HCT116 (cell line): Measurements from ENCODE around the gene MAMLD1. TPM values are rescaled to one million over a fixed set of nuclear protein-coding genes. Genes with fewer than 3 reads are reported as not detected.

Source experiments
- ATAC-seq: fragments of 200-7000 bp; cut with Tn5 transposase; 2 replicates; pipeline ENCODE4 v1.9.1; 2020; ENCODE audit warnings: mild to moderate bottlenecking, moderate library complexity
- Bru-seq: library from RNA; stranded (reverse); fragments of 400-500 nt; gene quantifications from one replicate; lab custom pipeline; 2021; lab: Mats Ljungman, UMichigan
- BruChase-seq, 2 experiments: library from RNA; stranded (reverse); fragments of 400-500 nt; gene quantifications; one replicate each; lab custom pipeline; 2021; lab: Mats Ljungman, UMichigan
- BruUV-seq: library from RNA; stranded (reverse); fragments of 400-500 nt; replicated peaks from 2 replicates; lab custom pipeline; 2021; lab: Mats Ljungman, UMichigan
- CTCF ChIA-PET: fragments of 300-600 bp; sonication (Branson Sonifier 250); formaldehyde crosslinking; loops from one replicate; lab custom pipeline; 2021; ENCODE audit warnings: antibody characterized with exemption; lab: Charles Lee
- POLR2A ChIA-PET: fragments of 300-600, 350-600 bp; sonication (Branson Sonifier 250); formaldehyde crosslinking; loops from one replicate; lab custom pipeline; 2021; ENCODE audit warnings: antibody characterized with exemption; lab: Charles Lee
- RAD21 ChIA-PET, 2 experiments: fragments of 300-600 bp; sonication (Branson Sonifier 250); formaldehyde crosslinking; loops; one replicate each; lab custom pipeline; 2023; ENCODE audit warnings: low total read pairs in 2 of 2; ENCODE audit not compliant: uncharacterized antibody in 2 of 2, unreplicated experiment in 2 of 2, low non-redundant PET in 1 of 2; lab: Charles Lee
- DNase-seq: peaks from one replicate; pipeline ENCODE4 v3.0.0-alpha.2; 2010; ENCODE audit warnings: low read depth, low spot score
- H2AFZ ChIP-seq: fragments of 200-600 bp; shearing (Covaris generic), sonication (generic); 2 replicates; pipeline ENCODE4 v1.6.1; 2017; ENCODE audit warnings: low read depth, mixed run types, mixed read lengths, antibody characterized with exemption, low read length; ENCODE audit not compliant: poor library complexity, severe bottlenecking
- H3K27ac ChIP-seq: 2 replicates; pipeline ENCODE4 v1.5.1; 2012; ENCODE audit warnings: low read depth, low read length
- H3K27me3 ChIP-seq: fragments of 200-600 bp; sonication (generic); 2 replicates; pipeline ENCODE4 v1.6.1; 2016; ENCODE audit warnings: mixed run types, low read length, mixed read lengths; ENCODE audit not compliant: insufficient read depth
- H3K36me3 ChIP-seq, 2 experiments: fragments of 200-500 bp in 1 of 2; fragments of 200-600 bp in 1 of 2; sonication (Bioruptor generic) in 1 of 2; sonication (generic) in 1 of 2; 2 replicates each; pipeline versions ENCODE4 v1.5.1 to v1.6.1; 2014 to 2016; ENCODE audit warnings: low read length in 2 of 2, inconsistent platforms in 1 of 2, mixed read lengths in 1 of 2, mixed run types in 1 of 2; ENCODE audit not compliant: insufficient read depth in 2 of 2, control insufficient read depth in 1 of 2
- H3K4me1 ChIP-seq, 2 experiments: fragments of 200-600 bp in 1 of 2; sonication (generic) in 1 of 2; 2 replicates each; pipeline versions ENCODE4 v1.5.1 to v1.6.1; 2012 to 2017; ENCODE audit warnings: low read length in 2 of 2, inconsistent platforms in 1 of 2, mild to moderate bottlenecking in 1 of 2, mixed read lengths in 1 of 2, mixed run types in 1 of 2, moderate library complexity in 1 of 2; ENCODE audit not compliant: insufficient read depth in 2 of 2, control insufficient read depth in 1 of 2
- H3K4me2 ChIP-seq: fragments of 200-600 bp; sonication (generic); 2 replicates; pipeline ENCODE4 v1.6.1; 2017; ENCODE audit warnings: mixed run types, low read length, mixed read lengths
- H3K4me3 ChIP-seq, 2 experiments: fragments of 200-600 bp in 1 of 2; sonication (generic) in 1 of 2; replicated peaks in 1 of 2; 2 replicates each; pipeline ENCODE4 v1.5.1; 2011 to 2016; ENCODE audit warnings: low read length in 2 of 2, control low read depth in 1 of 2, low read depth in 1 of 2, mild to moderate bottlenecking in 1 of 2, mixed read lengths in 1 of 2, mixed run types in 1 of 2
- H3K79me2 ChIP-seq: fragments of 200-600 bp; sonication (generic); 2 replicates; pipeline ENCODE4 v1.6.1; 2017; ENCODE audit warnings: mild to moderate bottlenecking, mixed run types, low read length, moderate library complexity, mixed read lengths; ENCODE audit not compliant: insufficient read depth
- H3K9ac ChIP-seq: fragments of 200-600 bp; sonication (generic); 2 replicates; pipeline ENCODE4 v1.6.1; 2016; ENCODE audit warnings: low read length, mixed read lengths
- H3K9me2 ChIP-seq: fragments of 200-600 bp; sonication (generic), shearing (Covaris generic); 2 replicates; pipeline ENCODE4 v1.6.1; 2017; ENCODE audit warnings: mixed run types, mild to moderate bottlenecking, moderate library complexity; ENCODE audit not compliant: insufficient read depth
- H3K9me3 ChIP-seq, 2 experiments: fragments of 200-500 bp in 1 of 2; fragments of 200-600 bp in 1 of 2; sonication (Bioruptor generic) in 1 of 2; sonication (generic) in 1 of 2; 2 replicates each; pipeline ENCODE4 v1.6.1; 2014 to 2017; ENCODE audit warnings: low read length in 2 of 2, mixed read lengths in 2 of 2, inconsistent platforms in 1 of 2, low read depth in 1 of 2, mild to moderate bottlenecking in 1 of 2, mixed run types in 1 of 2, moderate library complexity in 1 of 2; ENCODE audit not compliant: control insufficient read depth in 1 of 2, insufficient read depth in 1 of 2
- H4K20me1 ChIP-seq: fragments of 200-600 bp; sonication (generic), shearing (Covaris generic); 2 replicates; pipeline ENCODE4 v1.6.1; 2017; ENCODE audit warnings: mixed run types, mild to moderate bottlenecking, moderate library complexity; ENCODE audit not compliant: insufficient read depth
- POLR2AphosphoS5 ChIP-seq: IDR thresholded peaks from 2 replicates; pipeline ENCODE4 v1.6.1; 2011; ENCODE audit warnings: mild to moderate bottlenecking, low read depth, low read length, moderate library complexity
- SP1 ChIP-seq: IDR thresholded peaks from 2 replicates; pipeline ENCODE4 v1.6.1; 2012; ENCODE audit warnings: low read depth
- YY1 ChIP-seq: IDR thresholded peaks from 2 replicates; pipeline ENCODE4 v1.6.1; 2011; ENCODE audit warnings: low read length, low read depth, moderate library complexity, mild to moderate bottlenecking; ENCODE audit not compliant: insufficient replicate concordance; ENCODE audit errors: extremely low read depth
- ZFX ChIP-seq: fragments of 450-650 bp; IDR thresholded peaks from 2 replicates; pipeline ENCODE4 v1.6.1; 2017
- intact Hi-C: fragments of 100-400 bp; cut with micrococcal nuclease; formaldehyde crosslinking; loops from 2 replicates; pipeline ENCODE4 v1.10.0; 2022
- long read RNA-seq: library from polyadenylated mRNA; unstranded; transcript quantifications from one replicate; pipeline ENCODE4 v2.0.0, GENCODE V29; 2021; ENCODE audit not compliant: unreplicated experiment
- polyA plus RNA-seq: library from polyadenylated mRNA; unstranded; fragments of >200 nt; gene quantifications from 2 replicates; pipeline ENCODE4 v1.2.1, GENCODE V29; 2012; ENCODE audit warnings: missing spikeins
- total RNA-seq: library from RNA; stranded (reverse); gene quantifications from one replicate; pipeline ENCODE4 v1.2.1, GENCODE V29; 2021; ENCODE audit not compliant: unreplicated experiment
- TF ChIP-seq, protein P1 (sequence below): IDR thresholded peaks from 2 replicates; pipeline ENCODE4 v1.6.1; 2011; ENCODE audit warnings: mild to moderate bottlenecking, low read length, moderate library complexity; ENCODE audit not compliant: insufficient replicate concordance; ENCODE audit errors: extremely low read depth

MAMLD1 gene, protein sequence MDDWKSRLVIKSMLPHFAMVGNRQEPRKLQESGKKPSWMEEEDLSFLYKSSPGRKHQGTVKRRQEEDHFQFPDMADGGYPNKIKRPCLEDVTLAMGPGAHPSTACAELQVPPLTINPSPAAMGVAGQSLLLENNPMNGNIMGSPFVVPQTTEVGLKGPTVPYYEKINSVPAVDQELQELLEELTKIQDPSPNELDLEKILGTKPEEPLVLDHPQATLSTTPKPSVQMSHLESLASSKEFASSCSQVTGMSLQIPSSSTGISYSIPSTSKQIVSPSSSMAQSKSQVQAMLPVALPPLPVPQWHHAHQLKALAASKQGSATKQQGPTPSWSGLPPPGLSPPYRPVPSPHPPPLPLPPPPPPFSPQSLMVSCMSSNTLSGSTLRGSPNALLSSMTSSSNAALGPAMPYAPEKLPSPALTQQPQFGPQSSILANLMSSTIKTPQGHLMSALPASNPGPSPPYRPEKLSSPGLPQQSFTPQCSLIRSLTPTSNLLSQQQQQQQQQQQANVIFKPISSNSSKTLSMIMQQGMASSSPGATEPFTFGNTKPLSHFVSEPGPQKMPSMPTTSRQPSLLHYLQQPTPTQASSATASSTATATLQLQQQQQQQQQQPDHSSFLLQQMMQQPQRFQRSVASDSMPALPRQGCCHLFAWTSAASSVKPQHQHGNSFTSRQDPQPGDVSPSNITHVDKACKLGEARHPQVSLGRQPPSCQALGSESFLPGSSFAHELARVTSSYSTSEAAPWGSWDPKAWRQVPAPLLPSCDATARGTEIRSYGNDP
- 3.6 TPM for total RNA-seq
- polyA plus RNA-seq = 2.1 and 2.6 TPM in 2 replicates
- Bru-seq, nascent RNA = percentile 45 among the genes with signal in this experiment
- BruChase-seq, experiment 1, labeled RNA remaining after a 6-hour chase = percentile 42 among the genes with signal in this experiment
- BruChase-seq, experiment 2, labeled RNA remaining after a 2-hour chase = percentile 48 among the genes with signal in this experiment
- long read RNA-seq, partial matches to known transcripts = 4 of 5 reads
- long read RNA-seq, other reads (novel, unspliced or antisense) = 1 of 5 reads

DNA sequence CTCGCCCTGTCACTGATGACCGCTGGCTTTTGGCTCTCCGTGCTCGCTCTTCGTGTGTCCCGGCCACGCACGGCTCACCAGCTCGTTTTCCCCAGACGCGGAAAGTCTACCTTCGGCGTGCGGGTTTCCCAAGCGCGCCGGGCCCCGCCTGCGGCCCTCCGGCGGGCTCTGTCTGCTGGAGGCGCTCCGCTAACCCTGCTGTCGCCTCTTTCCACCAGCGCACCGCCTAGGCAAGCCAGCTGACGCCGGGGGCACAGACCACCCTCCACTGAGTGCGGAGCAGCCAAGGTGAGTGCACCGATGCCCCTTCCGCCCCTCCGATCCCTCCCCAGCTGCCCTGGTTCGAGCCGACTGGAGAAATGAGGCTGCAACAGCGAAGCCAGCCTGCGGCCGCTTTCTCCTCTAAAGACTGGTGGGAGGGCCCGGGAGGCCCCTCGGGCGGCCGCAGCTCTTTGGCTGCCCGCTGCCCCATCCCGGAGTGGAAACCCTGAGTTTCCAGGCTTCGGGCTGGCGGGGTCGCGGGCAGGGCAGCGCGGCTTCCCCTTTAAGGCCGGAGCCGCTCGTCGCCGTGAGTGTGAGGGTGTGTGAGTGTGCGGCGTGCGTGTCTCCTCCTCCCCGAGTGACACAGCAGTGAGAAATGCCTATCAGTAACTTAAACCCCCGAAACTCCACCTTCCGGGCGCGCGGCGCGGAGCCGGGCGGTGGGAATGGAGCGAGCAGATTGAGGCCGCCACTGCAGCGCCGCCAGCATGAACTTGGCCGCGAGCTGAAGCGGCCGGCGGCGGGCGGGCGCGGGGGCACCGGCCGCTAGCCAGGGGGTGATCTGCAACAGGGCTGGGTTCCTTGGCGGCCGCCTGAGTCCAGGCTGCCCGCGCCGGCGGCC lies at the start of gene MAMLD1:
Gene MAMLD1 (plus strand): TSS at position 719 of the 883 bp plus-strand sequence. CDS start 82,200 bp downstream, outside the sequence.
- ChIA-PET RAD21 (interaction anchor here (0.6 to 1.4 kb wide), 5 partner anchors 162 to 423 kb away, joined by 3 to 4 read pairs (median 3); no protein-coding TSS in a partner anchor), CTCF (interaction anchor here (0.7 to 1.1 kb wide), 2 partner anchors 120 to 400 kb away, joined by 3 read pairs; no protein-coding TSS in a partner anchor), POLR2A (no interaction called here)
- peak; percentile 51 for DNase-seq
- Histone ChIP-seq H3K27ac (peak within 1 kb of the TSS; percentile 8; the same call in 1 of the 2 replicates), H3K9me2 (no peaks in the 10 kb centered on the region), H3K9ac (peak within 1 kb of the TSS; percentile 60), H3K79me2 (no peaks in the 10 kb centered on the region), H2AFZ (no peak within 1 kb of the TSS), H3K4me1 (peaks cover 2 to 10% of the 10 kb centered on the region in 2 experiments; a peak in 1 of 4 replicates), H3K4me3 (peak within 1 kb of the TSS; percentile 55 to 64), H3K4me2 (peak within 1 kb of the TSS; percentile 88), H3K9me3 (no peaks in the 10 kb centered on the region), H3K27me3 (no peaks in the 10 kb centered on the region), H4K20me1 (no peaks in the 10 kb centered on the region), H3K36me3 (no peaks in the 10 kb centered on the region)
- intact Hi-C loops = loop anchor here (5.0 to 10.0 kb wide), 2 partner anchors 328 to 401 kb away; no protein-coding TSS in a partner anchor
- TF ChIP-seq ZFX = no peak
- TF ChIP-seq YY1 = no peak
- TF ChIP-seq SP1 = no peak
- TF ChIP-seq, protein P1, sequence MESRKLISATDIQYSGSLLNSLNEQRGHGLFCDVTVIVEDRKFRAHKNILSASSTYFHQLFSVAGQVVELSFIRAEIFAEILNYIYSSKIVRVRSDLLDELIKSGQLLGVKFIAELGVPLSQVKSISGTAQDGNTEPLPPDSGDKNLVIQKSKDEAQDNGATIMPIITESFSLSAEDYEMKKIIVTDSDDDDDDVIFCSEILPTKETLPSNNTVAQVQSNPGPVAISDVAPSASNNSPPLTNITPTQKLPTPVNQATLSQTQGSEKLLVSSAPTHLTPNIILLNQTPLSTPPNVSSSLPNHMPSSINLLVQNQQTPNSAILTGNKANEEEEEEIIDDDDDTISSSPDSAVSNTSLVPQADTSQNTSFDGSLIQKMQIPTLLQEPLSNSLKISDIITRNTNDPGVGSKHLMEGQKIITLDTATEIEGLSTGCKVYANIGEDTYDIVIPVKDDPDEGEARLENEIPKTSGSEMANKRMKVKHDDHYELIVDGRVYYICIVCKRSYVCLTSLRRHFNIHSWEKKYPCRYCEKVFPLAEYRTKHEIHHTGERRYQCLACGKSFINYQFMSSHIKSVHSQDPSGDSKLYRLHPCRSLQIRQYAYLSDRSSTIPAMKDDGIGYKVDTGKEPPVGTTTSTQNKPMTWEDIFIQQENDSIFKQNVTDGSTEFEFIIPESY = no peak
- peak; percentile 51 for TF ChIP-seq POLR2AphosphoS5
- peak; percentile 77 for ATAC-seq
- BruUV-seq = no TSS peak
